Neuronal stem cell (in vitro differentiated cells): ENCODE data around the gene MYCL.

Experiments
- DNase-seq: peaks from one replicate; pipeline ENCODE4 v3.0.0-alpha.2; 2013; ENCODE audit warnings: low spot score
- H2AFZ ChIP-seq: one replicate; pipeline ENCODE4 v1.6.1; 2013; ENCODE audit warnings: mild to moderate bottlenecking, low read length, inconsistent platforms
- H2AK5ac ChIP-seq: 2 replicates; pipeline ENCODE4 v1.6.1; 2013; ENCODE audit warnings: low read depth, mild to moderate bottlenecking, inconsistent platforms, low read length, moderate library complexity, mixed read lengths
- H2BK120ac ChIP-seq: 2 replicates; pipeline ENCODE4 v1.6.1; 2013; ENCODE audit warnings: low read depth, mild to moderate bottlenecking, inconsistent platforms, low read length, moderate library complexity, mixed read lengths
- H2BK12ac ChIP-seq: one replicate; pipeline ENCODE4 v1.6.1; 2013; ENCODE audit warnings: low read length, inconsistent platforms
- H2BK15ac ChIP-seq: 2 replicates; pipeline ENCODE4 v1.6.1; 2013; ENCODE audit warnings: mild to moderate bottlenecking, low read length, inconsistent platforms, mixed read lengths
- H2BK5ac ChIP-seq: one replicate; pipeline ENCODE4 v1.6.1; 2013; ENCODE audit warnings: inconsistent platforms, mild to moderate bottlenecking, low read length, moderate library complexity
- H3K14ac ChIP-seq: one replicate; pipeline ENCODE4 v1.6.1; 2013; ENCODE audit warnings: low read length, inconsistent platforms
- H3K18ac ChIP-seq: 2 replicates; pipeline ENCODE4 v1.6.1; 2013; ENCODE audit warnings: low read length, inconsistent platforms
- H3K23ac ChIP-seq: 2 replicates; pipeline ENCODE4 v1.6.1; 2013; ENCODE audit warnings: low read depth, mild to moderate bottlenecking, mixed read lengths, low read length, inconsistent platforms; ENCODE audit not compliant: poor library complexity
- H3K27ac ChIP-seq: replicated peaks from 3 replicates; pipeline ENCODE4 v1.5.1; 2013; ENCODE audit warnings: low read length, inconsistent platforms
- H3K27me3 ChIP-seq, 3 experiments: 2 replicates each; pipeline ENCODE4 v1.6.1; 2013; ENCODE audit warnings: low read length in 3 of 3, mild to moderate bottlenecking in 2 of 3, inconsistent platforms in 1 of 3, low read depth in 1 of 3, mixed read lengths in 1 of 3, moderate library complexity in 1 of 3; ENCODE audit not compliant: control insufficient read depth in 3 of 3, insufficient read depth in 3 of 3
- H3K36me3 ChIP-seq, 2 donors: replicated peaks in 1 of 2; 2 replicates each; pipeline ENCODE4 v1.6.1; 2013; ENCODE audit warnings: low read length in 2 of 2; ENCODE audit not compliant: control insufficient read depth in 2 of 2, insufficient read depth in 2 of 2
- H3K4ac ChIP-seq: 2 replicates; pipeline ENCODE4 v1.6.1; 2013; ENCODE audit warnings: inconsistent platforms, mild to moderate bottlenecking, low read length, moderate library complexity
- H3K4me1 ChIP-seq, 2 donors: 1 replicate in 1 of 2; 2 replicates in 1 of 2; pipeline ENCODE4 v1.6.1; 2013; ENCODE audit warnings: low read length in 2 of 2, low read depth in 1 of 2; ENCODE audit not compliant: control insufficient read depth in 2 of 2, insufficient read depth in 1 of 2
- H3K4me2 ChIP-seq: one replicate; pipeline ENCODE4 v1.6.1; 2013; ENCODE audit warnings: mild to moderate bottlenecking, low read length, inconsistent platforms; ENCODE audit not compliant: insufficient read depth, poor library complexity, severe bottlenecking
- H3K4me3 ChIP-seq, 2 donors: 2 replicates each; pipeline ENCODE4 v1.5.1; 2013; ENCODE audit warnings: low read length in 2 of 2, mild to moderate bottlenecking in 2 of 2, inconsistent platforms in 1 of 2, moderate library complexity in 1 of 2
- H3K79me1 ChIP-seq: one replicate; pipeline ENCODE4 v1.6.1; 2013; ENCODE audit warnings: low read depth, mild to moderate bottlenecking, inconsistent platforms, low read length, moderate library complexity
- H3K9ac ChIP-seq: one replicate; pipeline ENCODE4 v1.6.1; 2013; ENCODE audit warnings: mild to moderate bottlenecking, low read depth, low read length, inconsistent platforms; ENCODE audit not compliant: poor library complexity
- H3K9me3 ChIP-seq, 2 donors: replicated peaks in 1 of 2; 2 replicates each; pipeline versions ENCODE3 to v1.6.1; 2013; ENCODE audit warnings: low read length in 2 of 2, mild to moderate bottlenecking in 2 of 2, inconsistent platforms in 1 of 2, low read depth in 1 of 2, mixed read lengths in 1 of 2, moderate library complexity in 1 of 2; ENCODE audit not compliant: control insufficient read depth in 2 of 2, insufficient read depth in 1 of 2
- H4K8ac ChIP-seq: one replicate; pipeline ENCODE4 v1.6.1; 2013; ENCODE audit warnings: low read depth, mild to moderate bottlenecking, inconsistent platforms, low read length, moderate library complexity
- H4K91ac ChIP-seq: one replicate; pipeline ENCODE4 v1.6.1; 2013; ENCODE audit warnings: low read length, low read depth, mild to moderate bottlenecking, inconsistent platforms; ENCODE audit not compliant: poor library complexity
- WGBS, 2 donors: extraction: QIAGEN DNeasy Blood & Tissue Kit; methylation state at CpG; one replicate each; pipeline ENCODE4 v1.1.7; 2013; ENCODE audit warnings: missing lambda C conversion rate in 2 of 2, mixed read lengths in 1 of 2; ENCODE audit not compliant: insufficient read length in 2 of 2, insufficient replicate concordance in 1 of 2; ENCODE audit errors: extremely low coverage in 2 of 2; 5-methylcytosine and 5-hydroxymethylcytosine counted together

MYCL gene

DNA sequence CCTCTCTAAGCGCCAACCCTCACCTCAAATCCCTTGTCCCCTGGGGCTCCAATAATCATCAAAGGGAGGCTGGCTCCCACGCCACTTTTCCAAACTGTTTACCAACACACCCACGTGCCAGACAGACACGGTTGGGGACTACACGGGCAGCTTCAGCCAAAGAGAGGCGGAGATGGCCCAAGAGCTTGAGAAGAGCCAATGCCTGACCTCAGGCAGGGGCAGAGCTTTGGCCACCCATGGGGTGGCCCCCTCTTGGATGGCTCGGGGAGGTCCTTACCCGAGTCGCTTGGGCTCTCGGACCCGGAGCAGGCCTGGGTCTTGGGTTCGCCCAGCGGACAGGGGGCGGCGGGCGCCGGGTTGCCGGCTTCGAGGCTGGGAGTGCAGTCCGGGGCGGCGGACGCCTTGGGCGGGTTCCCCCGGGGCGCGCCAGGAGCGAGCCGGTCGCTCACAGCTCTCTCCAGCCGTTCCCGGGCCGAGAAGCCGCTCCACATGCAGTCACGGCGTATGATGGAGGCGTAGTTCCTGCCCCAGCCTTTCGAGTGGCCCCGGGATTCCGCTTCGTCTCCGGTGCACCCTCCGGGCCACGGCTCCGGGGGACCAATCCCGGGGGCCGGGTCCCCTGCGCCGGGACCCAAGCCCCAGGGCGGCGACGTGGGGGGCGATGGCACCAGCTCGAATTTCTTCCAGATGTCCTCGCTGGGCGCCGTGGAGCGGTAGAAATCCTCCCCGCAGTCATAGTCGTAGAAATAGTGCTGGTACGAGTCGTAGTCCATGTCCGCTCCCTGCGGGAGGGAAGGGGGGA, 854 bp downstream of the MYCL start:
- Histone ChIP-seq H3K4me2 (peak overlapping the region; percentile 96), H3K4me1 (peaks cover 33 to 42% of the 10 kb centered on the region in 2 donors), H2BK5ac (peak overlapping the region; percentile 17), H3K4me3 (peak overlapping the region; percentile 91 to 93), H2AFZ (peak overlapping the region; percentile 97), H2BK120ac (peak overlapping the region; percentile 38), H2AK5ac (peak overlapping the region; percentile 51), H4K8ac (no peak overlapping the region), H3K36me3 (peaks cover 0 to 18% of the 10 kb centered on the region in 2 donors), H3K4ac (peak overlapping the region; percentile 6), H3K9ac (peak overlapping the region; percentile 95), H3K23ac (peak overlapping the region; percentile 67), H3K27me3 (peaks cover 0 to 28% (median 13%) of the 10 kb centered on the region in 3 experiments), H3K9me3 (peaks cover 0 to 6% of the 10 kb centered on the region in 2 donors), H3K18ac (peak overlapping the region; percentile 94), H2BK15ac (peak overlapping the region; percentile 54), H2BK12ac (no peak overlapping the region), H4K91ac (no peak overlapping the region), H3K27ac (no peak overlapping the region), H3K79me1 (no peaks in the 10 kb centered on the region), H3K14ac (peak overlapping the region; percentile 60)
- no CpG with 5 or more reads among the region's 64 CpGs for WGBS, 2 donors
- no peak for DNase-seq

- H3K18ac ChIP-seq, result no peak overlapping the region
- H3K9me3 ChIP-seq, result peaks cover 0 to 6% of the 10 kb centered on the region in 2 donors
- H3K9ac ChIP-seq, result no peak overlapping the region
- H2BK120ac ChIP-seq, result no peak overlapping the region
- no peak overlapping the region for H2BK5ac ChIP-seq
- H3K23ac ChIP-seq, result no peak overlapping the region
- peaks cover 0 to 28% of the 10 kb centered on the region in 2 donors for H3K36me3 ChIP-seq
- H2AK5ac ChIP-seq, result no peak overlapping the region
- peaks cover 0 to 28% (median 13%) of the 10 kb centered on the region in 3 experiments for H3K27me3 ChIP-seq
- H3K4me1 ChIP-seq, result peaks cover 38 to 49% of the 10 kb centered on the region in 2 donors
- H3K14ac ChIP-seq, result no peak overlapping the region
- no peak overlapping the region for H2AFZ ChIP-seq
- no peak overlapping the region for H3K27ac ChIP-seq
- no CpG with 5 or more reads among the region's 8 CpGs for WGBS, 2 donors
- no peak for DNase-seq
- H4K91ac ChIP-seq, result no peak overlapping the region
- peak overlapping the region; percentile 96 for H3K4me2 ChIP-seq
- no peak overlapping the region for H2BK12ac ChIP-seq
- no peak overlapping the region for H4K8ac ChIP-seq
- no peaks in the 10 kb centered on the region for H3K79me1 ChIP-seq
- H3K4ac ChIP-seq, result no peak overlapping the region
- H3K4me3 ChIP-seq, result peak overlapping the region; percentile 91 to 93
- H2BK15ac ChIP-seq, result no peak overlapping the region
These were observed 1.8 kb downstream of the MYCL start for GRCh38 chr1:39899611-39900538.

DNA sequence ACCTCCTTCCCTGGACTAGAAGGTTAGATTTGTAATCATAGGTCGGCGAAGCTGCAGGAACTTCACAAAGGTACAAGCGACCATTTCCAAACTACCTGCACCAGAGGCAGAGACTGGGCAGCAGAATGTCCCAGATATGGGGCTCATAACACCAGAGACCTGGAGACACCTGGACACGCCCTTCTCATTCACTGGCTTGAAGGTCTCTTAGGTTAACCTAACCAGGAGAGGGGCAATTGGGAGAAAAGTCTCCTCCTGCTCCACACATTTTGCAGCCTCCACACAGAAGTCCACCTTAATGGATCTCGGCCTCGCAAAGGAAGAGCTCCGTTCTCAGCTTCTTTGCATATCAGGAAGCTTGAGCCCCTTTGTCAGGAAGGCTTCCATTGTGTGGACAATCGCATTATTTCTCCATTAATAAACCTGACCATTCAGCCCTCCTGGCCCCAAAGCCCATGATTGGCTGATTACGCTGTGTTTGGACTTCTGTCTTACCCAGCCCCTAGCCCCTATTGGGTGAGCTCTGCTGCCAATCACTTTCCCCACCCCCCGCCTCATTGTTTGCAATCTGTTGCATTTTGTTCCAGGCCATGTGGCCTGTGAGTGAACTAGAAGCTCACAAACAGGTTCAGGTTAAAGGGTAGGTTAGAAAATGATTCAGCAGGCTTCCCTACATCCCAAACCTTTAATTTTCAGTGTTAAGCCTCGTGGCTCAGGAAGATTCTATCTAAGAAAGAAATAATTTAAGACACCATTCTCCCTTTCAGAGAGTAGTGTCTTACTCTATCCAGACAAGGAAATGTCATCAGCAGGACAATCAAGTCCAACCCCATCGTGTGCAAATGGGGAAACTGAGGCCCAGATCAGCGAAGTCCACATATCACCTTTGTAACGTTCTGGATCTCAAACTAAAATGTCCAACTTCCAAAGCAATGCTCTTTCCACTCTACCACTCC, 2.8 kb downstream of the MYCL start:
- no peak overlapping the region for H4K91ac ChIP-seq
- peaks cover 41 to 54% of the 10 kb centered on the region in 2 donors for H3K4me1 ChIP-seq
- H2BK12ac ChIP-seq, result no peak overlapping the region
- peak overlapping the region; percentile 15 for H3K18ac ChIP-seq
- H3K79me1 ChIP-seq, result no peaks in the 10 kb centered on the region
- H3K14ac ChIP-seq, result no peak overlapping the region
- H2BK5ac ChIP-seq, result no peak overlapping the region
- H3K36me3 ChIP-seq, result peaks cover 0 to 35% of the 10 kb centered on the region in 2 donors
- H3K27ac ChIP-seq, result peak overlapping the region; percentile 75
- WGBS, 2 donors, result no CpG with 5 or more reads among the region's 14 CpGs
- no peak overlapping the region for H4K8ac ChIP-seq
- no peak overlapping the region for H2AK5ac ChIP-seq
- H2BK120ac ChIP-seq, result no peak overlapping the region
- H3K9ac ChIP-seq, result no peak overlapping the region
- H3K27me3 ChIP-seq, result peaks cover 0 to 25% (median 13%) of the 10 kb centered on the region in 3 experiments
- DNase-seq, result peak; percentile 88
- peak overlapping the region in 1 of 2 donors; percentile 93 for H3K4me3 ChIP-seq
- no peak overlapping the region for H3K4ac ChIP-seq
- H2AFZ ChIP-seq, result peak overlapping the region; percentile 30
- peaks cover 0 to 6% of the 10 kb centered on the region in 2 donors for H3K9me3 ChIP-seq
- no peak overlapping the region for H2BK15ac ChIP-seq
- H3K4me2 ChIP-seq, result peak overlapping the region; percentile 60
- H3K23ac ChIP-seq, result no peak overlapping the region
